Renal cortical epithelial cell (primary cell): ENCODE data around the gene QTRT2. TPM values are rescaled to one million over a fixed set of nuclear protein-coding genes. Genes with fewer than 3 reads are reported as not detected.
A peak's percentile ranks its signal among the peaks of the same experiment; 100 is the strongest.

Source experiments
- DNase-seq: peaks from one replicate; pipeline ENCODE4 v3.0.0-alpha.2; 2011; ENCODE audit warnings: low read depth
- total RNA-seq: library from RNA; depleted of rRNA; stranded (reverse); fragments of >200 nt; gene quantifications from 2 replicates; pipeline ENCODE4 v1.2.3, GENCODE V29; 2014

The QTRT2 gene
- total RNA-seq, 1 donor from 2014 or later, result 21.0 TPM

GRCh38 chr3:114122027-114122709 lies 65.6 kb downstream of the QTRT2 start:
- peak; percentile 66 for DNase-seq

- no peak for DNase-seq
These were observed 69.9 kb downstream of the QTRT2 start for GRCh38 chr3:114126461-114126860.

GRCh38 chr3:114127517-114127916 lies 71.0 kb downstream of the QTRT2 start:
- DNase-seq, result no peak

GRCh38 chr3:114128231-114128630 lies 71.7 kb downstream of the QTRT2 start:
- no peak for DNase-seq

GRCh38 chr3:114128826-114129225 lies 72.3 kb downstream of the QTRT2 start:
- no peak for DNase-seq

GRCh38 chr3:114132500-114132899 lies 76.0 kb downstream of the QTRT2 start:
- no peak for DNase-seq

GRCh38 chr3:114133947-114134346 lies 77.4 kb downstream of the QTRT2 start:
- DNase-seq, result no peak

Other genes with a start within 250 kb of the QTRT2 start
- 3.0 and 11.8 TPM in 2 replicates for gene GRAMD1C, start 217.9 kb upstream of the QTRT2 start, total RNA-seq
- gene ZDHHC23, start 108.7 kb upstream of the QTRT2 start, total RNA-seq, result 6.6 and 14.6 TPM in 2 replicates
- gene CCDC191, start 211 bp upstream of the QTRT2 start, total RNA-seq, result 1.6 and 6.4 TPM in 2 replicates
- gene DRD3, start 122.3 kb downstream of the QTRT2 start, total RNA-seq, result not detected in 2 replicates
- gene ZNF80, start 180.8 kb downstream of the QTRT2 start, total RNA-seq, result not detected in 2 replicates
- gene TIGIT, start 237.3 kb downstream of the QTRT2 start, total RNA-seq, result not detected in 2 replicates